Sigmoid colon (tissue), 7 donors: ENCODE results near the gene TLE7. TPM values are rescaled to one million over a fixed set of nuclear protein-coding genes. Genes with fewer than 3 reads are reported as not detected.

ENCODE experiments used
- DNase-seq: peaks from one replicate; pipeline ENCODE4 v3.0.0-alpha.2; 2019
- H3K27ac ChIP-seq, 4 donors: fragments of 200-600 bp; sonication (generic); one replicate each; pipeline ENCODE4 v1.5.1; 2016 to 2019; ENCODE audit warnings: mild to moderate bottlenecking in 1 of 4
- H3K27me3 ChIP-seq, 3 donors: fragments of 200-600 bp; sonication (generic); one replicate each; pipeline ENCODE4 v1.5.1; 2019; ENCODE audit warnings: mild to moderate bottlenecking in 1 of 3
- H3K36me3 ChIP-seq, 4 donors: fragments of 200-600 bp; sonication (generic); one replicate each; pipeline ENCODE4 v1.5.1; 2016 to 2019
- H3K4me1 ChIP-seq, 4 donors: fragments of 200-600 bp; sonication (generic); one replicate each; pipeline ENCODE4 v1.5.1; 2017 to 2019
- H3K4me3 ChIP-seq, 4 donors: fragments of 200-600 bp; sonication (generic); one replicate each; pipeline ENCODE4 v1.5.1; 2017 to 2019; ENCODE audit warnings: mild to moderate bottlenecking in 2 of 4, moderate library complexity in 1 of 4
- H3K9me3 ChIP-seq, 4 donors: fragments of 200-600 bp in 3 of 4; sonication (generic) in 3 of 4; one replicate each; pipeline versions ENCODE4 v1.5.1 to v1.6.1; 2013 to 2019
- CTCF ChIP-seq, 4 experiments: fragments of 450-650 bp in 3 of 4; fragments of 200-600 bp in 1 of 4; IDR thresholded peaks; one replicate each; pipeline ENCODE4 v1.5.1; 2016 to 2019; ENCODE audit warnings: antibody characterized with exemption in 4 of 4, mild to moderate bottlenecking in 3 of 4, moderate library complexity in 2 of 4
- EP300 ChIP-seq, 4 donors: sonication (generic); formaldehyde crosslinking; IDR thresholded peaks; one replicate each; pipeline ENCODE4 v1.6.1; 2017; ENCODE audit warnings: antibody characterized with exemption in 4 of 4
- POLR2A ChIP-seq, 2 donors: fragments of 450-650 bp; IDR thresholded peaks; one replicate each; pipeline ENCODE4 v1.6.1; 2016; ENCODE audit warnings: antibody characterized with exemption in 2 of 2, mild to moderate bottlenecking in 2 of 2, moderate library complexity in 2 of 2
- POLR2AphosphoS5 ChIP-seq, 4 donors: sonication (generic); formaldehyde crosslinking; IDR thresholded peaks; one replicate each; pipeline ENCODE4 v1.6.1; 2017; ENCODE audit warnings: antibody characterized with exemption in 4 of 4
- WGBS, 2 donors: extraction: QIAGEN DNeasy Blood & Tissue Kit; methylation state at CpG; one replicate each; pipeline ENCODE4 v1.1.7; 2013; 5-methylcytosine and 5-hydroxymethylcytosine counted together
- intact Hi-C: fragments of 100-400 bp; cut with DNase I; formaldehyde crosslinking; loops from one replicate; pipeline ENCODE4 v1.15.1; 2023
- polyA plus RNA-seq, 3 donors: library from polyadenylated mRNA; stranded (reverse); fragments of 200-250 nt; gene quantifications; one replicate each; pipeline ENCODE4 v1.2.3, GENCODE V29; 2013
- total RNA-seq, 4 donors: library from RNA; depleted of rRNA; stranded (reverse); fragments of >200 nt; gene quantifications; one replicate each; pipeline ENCODE4 v1.1.0, GENCODE V29; 2016
- donor health status: healthy with polysubstance abuse.
- donor health status: Bipolar disorder and iron deficiency.
- donor health status: healthy.

The TLE7 gene
- total and polyA plus RNA-seq, 7 donors = not detected

- 89 to 93% methylated on average over 5 of the region's 5 CpGs for WGBS, 2 donors
- peaks cover 0 to 18% (median 3%) of the 10 kb centered on the region in 4 donors for H3K36me3 ChIP-seq
- H3K4me1 ChIP-seq = peaks cover 0 to 12% (median 7%) of the 10 kb centered on the region in 4 donors
- TF ChIP-seq EP300 (IDR thresholded peaks at IDR 0.05) (no peak), POLR2A (IDR thresholded peaks at IDR 0.05) (no peak), POLR2AphosphoS5 (IDR thresholded peaks at IDR 0.05) (no peak), CTCF (IDR thresholded peaks at IDR 0.05) (no peak)
- DNase-seq = no peak
- no peaks in the 10 kb centered on the region for H3K27me3 ChIP-seq
- H3K27ac ChIP-seq = no peak overlapping the region
- intact Hi-C loops = loop anchor here (10.0 kb wide), 2 partner anchors 198 to 242 kb away; partner anchors contain the start of genes CMTR2 and PHLPP2
- H3K4me3 ChIP-seq = no peak overlapping the region
- no peaks in the 10 kb centered on the region for H3K9me3 ChIP-seq
Observed at GRCh38 chr16:71482569-71482968, 40.7 kb upstream of the TLE7 start.

- TF ChIP-seq CTCF (IDR thresholded peaks at IDR 0.05) (no peak), POLR2A (IDR thresholded peaks at IDR 0.05) (no peak), EP300 (IDR thresholded peaks at IDR 0.05) (no peak), POLR2AphosphoS5 (IDR thresholded peaks at IDR 0.05) (no peak)
- intact Hi-C loops = loop anchor here (10.0 kb wide), 2 partner anchors 196 to 244 kb away; partner anchors contain the start of genes CMTR2 and PHLPP2
- WGBS, 2 donors = 96 to 97% methylated on average over 2 of the region's 2 CpGs
- peaks cover 6 to 34% (median 11%) of the 10 kb centered on the region in 4 donors for H3K36me3 ChIP-seq
- no peak overlapping the region for H3K27ac ChIP-seq
- H3K27me3 ChIP-seq = no peaks in the 10 kb centered on the region
- no peak for DNase-seq
- H3K4me3 ChIP-seq = no peak overlapping the region
- H3K9me3 ChIP-seq = no peaks in the 10 kb centered on the region
- peaks cover 0 to 12% (median 7%) of the 10 kb centered on the region in 4 donors for H3K4me1 ChIP-seq
Observed at GRCh38 chr16:71480956-71481355, 39.1 kb upstream of the TLE7 start.

GRCh38 chr16:71479420-71479819 is 37.6 kb upstream of the TLE7 start:
- intact Hi-C loops = no loop called here
- no peaks in the 10 kb centered on the region for H3K27me3 ChIP-seq
- TF ChIP-seq EP300 (IDR thresholded peaks at IDR 0.05) (no peak), POLR2AphosphoS5 (IDR thresholded peaks at IDR 0.05) (no peak), CTCF (IDR thresholded peaks at IDR 0.05) (no peak), POLR2A (IDR thresholded peaks at IDR 0.05) (no peak)
- H3K27ac ChIP-seq = no peak overlapping the region
- H3K4me1 ChIP-seq = peaks cover 0 to 8% (median 6%) of the 10 kb centered on the region in 4 donors
- H3K4me3 ChIP-seq = no peak overlapping the region
- DNase-seq = no peak
- H3K9me3 ChIP-seq = no peaks in the 10 kb centered on the region
- H3K36me3 ChIP-seq = peaks cover 12 to 49% (median 17%) of the 10 kb centered on the region in 4 donors
- WGBS, 2 donors = 30 to 64% methylated on average over 3 of the region's 3 CpGs

- Histone ChIP-seq H3K4me3 (no peak overlapping the region), H3K27me3 (no peaks in the 10 kb centered on the region), H3K9me3 (no peaks in the 10 kb centered on the region), H3K27ac (no peak overlapping the region), H3K36me3 (peaks cover 12 to 68% (median 17%) of the 10 kb centered on the region in 4 donors), H3K4me1 (no peaks in the 10 kb centered on the region)
- 91 to 92% methylated on average over 4 of the region's 4 CpGs for WGBS, 2 donors
- intact Hi-C loops = no loop called here
- no peak for TF ChIP-seq EP300 (IDR thresholded peaks at IDR 0.05)
- no peak for TF ChIP-seq POLR2AphosphoS5 (IDR thresholded peaks at IDR 0.05)
- DNase-seq = no peak
Observed at GRCh38 chr16:71476457-71477124, 34.7 kb upstream of the TLE7 start.

- TF ChIP-seq CTCF (IDR thresholded peaks at IDR 0.05) (no peak), POLR2A (IDR thresholded peaks at IDR 0.05) (no peak), POLR2AphosphoS5 (IDR thresholded peaks at IDR 0.05) (no peak), EP300 (IDR thresholded peaks at IDR 0.05) (no peak)
- Histone ChIP-seq H3K27me3 (no peaks in the 10 kb centered on the region), H3K4me1 (no peaks in the 10 kb centered on the region), H3K4me3 (no peak overlapping the region), H3K9me3 (no peaks in the 10 kb centered on the region), H3K27ac (no peak overlapping the region), H3K36me3 (peaks cover 12 to 62% (median 17%) of the 10 kb centered on the region in 4 donors)
- WGBS, 2 donors = 93 to 94% methylated on average over 3 of the region's 3 CpGs
- intact Hi-C loops = no loop called here
- DNase-seq = no peak
Observed at GRCh38 chr16:71474864-71475263, 33.0 kb upstream of the TLE7 start.
